Loucy (cell line): ENCODE data around the gene PRKAG3.

ENCODE experiments used
- H2AFZ ChIP-seq: fragments of 200-600 bp; sonication (generic); 2 replicates; pipeline ENCODE4 v1.6.0; 2016; ENCODE audit warnings: antibody characterized with exemption, mild to moderate bottlenecking, low read length, moderate library complexity
- H3F3A ChIP-seq: fragments of 200-600 bp; 2 replicates; pipeline ENCODE4 v1.6.0; 2016; ENCODE audit warnings: antibody characterized with exemption, low read depth, mild to moderate bottlenecking
- H3K27me3 ChIP-seq: fragments of 200-600 bp; sonication (generic); 2 replicates; pipeline ENCODE4 v1.6.1; 2014; ENCODE audit warnings: low read length, mild to moderate bottlenecking; ENCODE audit not compliant: insufficient read depth, poor library complexity, severe bottlenecking
- H3K36me3 ChIP-seq: fragments of 200-600 bp; sonication (generic); 2 replicates; pipeline ENCODE4 v1.6.1; 2016; ENCODE audit warnings: low read length; ENCODE audit not compliant: insufficient read depth
- H3K4me1 ChIP-seq: fragments of 200-600 bp; sonication (generic); 2 replicates; pipeline ENCODE4 v1.5.1; 2014; ENCODE audit warnings: low read length, mild to moderate bottlenecking; ENCODE audit not compliant: insufficient read depth, poor library complexity, severe bottlenecking
- H3K4me2 ChIP-seq: fragments of 200-600 bp; sonication (generic); 2 replicates; pipeline ENCODE4 v1.6.0; 2014; ENCODE audit warnings: antibody characterized with exemption, low read length, low read depth, mild to moderate bottlenecking; ENCODE audit not compliant: poor library complexity, severe bottlenecking
- H3K4me3 ChIP-seq: fragments of 200-600 bp; sonication (generic); 2 replicates; pipeline ENCODE4 v1.5.1; 2014; ENCODE audit warnings: low read length, mild to moderate bottlenecking, mixed read lengths; ENCODE audit not compliant: poor library complexity, severe bottlenecking
- H3K79me2 ChIP-seq: fragments of 200-600 bp; sonication (generic); 2 replicates; pipeline ENCODE4 v1.6.1; 2014; ENCODE audit warnings: low read length; ENCODE audit not compliant: insufficient read depth
- H3K9ac ChIP-seq: fragments of 200-600 bp; sonication (generic); 2 replicates; pipeline ENCODE4 v1.6.0; 2014; ENCODE audit warnings: mild to moderate bottlenecking, low read depth, low read length, moderate library complexity; ENCODE audit not compliant: poor library complexity, severe bottlenecking
- H3K9me2 ChIP-seq: fragments of 200-600 bp; sonication (generic); replicated peaks from 2 replicates; pipeline ENCODE4 v1.6.1; 2016; ENCODE audit warnings: low read depth, low read length, mixed read lengths
- H3K9me3 ChIP-seq: fragments of 200-600 bp; sonication (generic); 2 replicates; pipeline ENCODE4 v1.6.1; 2014; ENCODE audit warnings: mild to moderate bottlenecking, antibody characterized with exemption, low read length, low read depth; ENCODE audit not compliant: insufficient read depth
- H4K20me1 ChIP-seq: fragments of 200-600 bp; sonication (generic); 2 replicates; pipeline ENCODE4 v1.6.0; 2014; ENCODE audit warnings: antibody characterized with exemption, low read length, mild to moderate bottlenecking; ENCODE audit not compliant: insufficient read depth, poor library complexity, severe bottlenecking
- EZH2phosphoT487 ChIP-seq: fragments of 200-600 bp; IDR thresholded peaks from 2 replicates; pipeline ENCODE4 v1.6.1; 2018; ENCODE audit warnings: antibody characterized with exemption, mild to moderate bottlenecking, moderate library complexity, borderline replicate concordance
- TF ChIP-seq, protein P1 (sequence below): fragments of 200-600 bp; sonication (generic); conservative IDR thresholded peaks from 2 replicates; pipeline ENCODE4 v1.5.1; 2014; ENCODE audit warnings: mild to moderate bottlenecking, antibody characterized with exemption, low read length

The PRKAG3 gene

DNA sequence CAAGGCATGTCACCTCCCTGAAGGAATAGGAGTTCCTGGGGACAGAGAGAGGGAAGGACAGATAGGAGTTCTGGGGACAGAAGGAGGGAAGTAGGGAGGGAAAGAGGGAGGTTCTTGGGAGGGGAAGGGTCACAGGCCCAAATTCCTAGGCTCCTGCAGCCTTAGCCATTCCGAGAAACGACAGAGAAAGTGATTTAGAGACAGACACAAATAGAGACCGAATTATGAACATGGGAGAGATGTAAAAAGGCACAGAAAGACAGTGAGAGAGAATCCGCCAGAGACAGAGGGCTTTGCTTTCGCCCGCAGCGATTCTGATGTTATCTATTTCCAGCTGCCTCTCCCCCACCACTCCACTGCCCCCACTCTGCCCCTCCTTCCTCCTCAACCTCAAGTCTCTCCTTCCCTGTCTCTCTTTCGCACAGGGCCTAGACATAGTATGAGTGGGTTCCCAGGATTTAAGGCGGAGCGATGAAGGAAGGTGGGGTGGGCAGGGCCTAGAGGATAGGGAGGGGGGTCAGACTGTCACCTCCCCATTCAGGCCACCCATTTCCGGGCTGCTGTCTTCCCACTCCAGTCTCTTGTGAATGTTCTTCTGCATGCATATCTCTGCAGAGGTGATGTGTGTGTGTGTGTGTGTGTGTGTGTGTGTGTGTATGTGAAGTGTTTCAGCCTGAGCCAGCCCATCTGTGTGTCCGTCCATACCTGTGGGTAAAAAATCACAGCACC is 24.7 kb upstream of the PRKAG3 start:
- Histone ChIP-seq H3K27me3 (peaks cover 6% of the 10 kb centered on the region), H3K4me3 (no peak overlapping the region), H3K4me1 (peaks cover 11% of the 10 kb centered on the region), H3K4me2 (peak overlapping the region; percentile 35), H3K79me2 (no peaks in the 10 kb centered on the region), H2AFZ (no peak overlapping the region), H4K20me1 (no peaks in the 10 kb centered on the region), H3K9me3 (no peaks in the 10 kb centered on the region), H3K9ac (no peak overlapping the region), H3F3A (no peaks in the 10 kb centered on the region), H3K9me2 (no peaks in the 10 kb centered on the region), H3K36me3 (no peaks in the 10 kb centered on the region)
- no peak for TF ChIP-seq EZH2phosphoT487
- TF ChIP-seq, protein P1, sequence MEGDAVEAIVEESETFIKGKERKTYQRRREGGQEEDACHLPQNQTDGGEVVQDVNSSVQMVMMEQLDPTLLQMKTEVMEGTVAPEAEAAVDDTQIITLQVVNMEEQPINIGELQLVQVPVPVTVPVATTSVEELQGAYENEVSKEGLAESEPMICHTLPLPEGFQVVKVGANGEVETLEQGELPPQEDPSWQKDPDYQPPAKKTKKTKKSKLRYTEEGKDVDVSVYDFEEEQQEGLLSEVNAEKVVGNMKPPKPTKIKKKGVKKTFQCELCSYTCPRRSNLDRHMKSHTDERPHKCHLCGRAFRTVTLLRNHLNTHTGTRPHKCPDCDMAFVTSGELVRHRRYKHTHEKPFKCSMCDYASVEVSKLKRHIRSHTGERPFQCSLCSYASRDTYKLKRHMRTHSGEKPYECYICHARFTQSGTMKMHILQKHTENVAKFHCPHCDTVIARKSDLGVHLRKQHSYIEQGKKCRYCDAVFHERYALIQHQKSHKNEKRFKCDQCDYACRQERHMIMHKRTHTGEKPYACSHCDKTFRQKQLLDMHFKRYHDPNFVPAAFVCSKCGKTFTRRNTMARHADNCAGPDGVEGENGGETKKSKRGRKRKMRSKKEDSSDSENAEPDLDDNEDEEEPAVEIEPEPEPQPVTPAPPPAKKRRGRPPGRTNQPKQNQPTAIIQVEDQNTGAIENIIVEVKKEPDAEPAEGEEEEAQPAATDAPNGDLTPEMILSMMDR, result no peak

DNA sequence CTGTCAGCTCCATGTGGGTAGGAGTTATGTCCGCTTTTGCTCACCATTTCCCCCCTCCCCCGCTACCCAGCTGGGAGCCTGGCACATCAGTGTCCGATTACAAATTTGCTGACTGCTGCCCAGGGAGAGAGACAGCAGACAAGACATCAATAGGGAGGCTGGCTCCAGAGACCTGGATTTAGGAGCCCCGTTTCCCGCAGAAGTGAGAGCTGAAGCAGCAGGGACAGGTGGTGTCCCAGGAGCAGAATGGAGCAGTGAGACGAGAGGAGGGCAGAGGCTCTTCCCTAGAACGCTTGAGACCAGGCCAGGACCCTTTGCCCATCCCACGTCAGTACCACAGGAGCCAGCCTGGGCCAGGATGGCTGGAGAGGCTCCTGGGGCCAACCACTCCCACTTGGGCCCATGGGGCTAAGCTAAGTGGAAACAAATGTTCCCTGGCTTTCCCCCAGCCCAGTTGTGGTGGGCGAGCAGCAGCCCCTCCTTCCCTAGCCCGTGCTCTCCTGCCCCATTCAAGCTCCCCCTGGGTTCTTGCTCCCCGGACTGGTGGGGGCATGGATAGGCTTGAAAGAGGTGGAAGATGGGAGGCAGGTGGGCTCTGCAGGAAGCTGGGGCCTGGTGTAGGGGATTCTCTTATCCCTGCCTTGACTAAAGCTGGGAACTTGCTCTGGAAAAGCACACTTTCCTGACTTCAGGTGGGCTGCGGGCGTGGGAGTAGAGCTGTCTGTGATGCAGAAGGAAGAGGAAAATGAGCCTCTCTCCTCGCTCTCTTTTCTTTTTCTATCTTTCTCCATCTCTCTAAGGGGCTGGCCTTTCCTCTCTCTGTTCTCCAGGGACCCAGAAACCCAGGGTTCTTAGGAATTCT is 23.9 kb upstream of the PRKAG3 start:
- H3K9me3 ChIP-seq, result no peaks in the 10 kb centered on the region
- no peak overlapping the region for H3K4me3 ChIP-seq
- no peak overlapping the region for H2AFZ ChIP-seq
- H3F3A ChIP-seq, result no peaks in the 10 kb centered on the region
- H3K4me1 ChIP-seq, result peaks cover 11% of the 10 kb centered on the region
- peak overlapping the region; percentile 35 for H3K4me2 ChIP-seq
- H3K9ac ChIP-seq, result no peak overlapping the region
- H3K36me3 ChIP-seq, result no peaks in the 10 kb centered on the region
- TF ChIP-seq EZH2phosphoT487, result no peak
- TF ChIP-seq, protein P1, result no peak
- H3K9me2 ChIP-seq, result no peaks in the 10 kb centered on the region
- no peaks in the 10 kb centered on the region for H4K20me1 ChIP-seq
- H3K79me2 ChIP-seq, result no peaks in the 10 kb centered on the region
- H3K27me3 ChIP-seq, result peaks cover 6% of the 10 kb centered on the region

DNA sequence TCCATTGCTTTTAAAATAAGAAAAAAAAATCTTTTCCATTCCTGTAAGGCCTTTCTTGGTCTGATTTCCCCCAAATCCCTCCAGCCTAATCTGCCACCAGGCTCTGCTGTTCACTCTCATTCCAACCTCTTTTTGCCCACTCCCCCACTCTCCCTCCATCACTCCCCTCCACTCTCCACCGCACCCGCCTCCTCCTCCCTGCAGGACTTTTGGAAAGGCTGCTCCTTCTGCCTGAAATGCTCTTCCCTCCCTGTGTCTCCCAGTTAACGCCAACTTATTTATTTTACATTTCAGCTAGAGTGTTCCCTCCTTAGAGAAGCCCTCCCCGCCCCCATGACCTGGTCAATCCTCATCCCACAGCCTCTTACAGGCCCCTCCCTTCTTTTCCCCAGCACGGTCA is 23.3 kb upstream of the PRKAG3 start:
- Histone ChIP-seq H3K4me1 (peaks cover 11% of the 10 kb centered on the region), H4K20me1 (no peaks in the 10 kb centered on the region), H3K4me3 (no peak overlapping the region), H3K9me3 (no peaks in the 10 kb centered on the region), H3K4me2 (no peak overlapping the region), H3F3A (no peaks in the 10 kb centered on the region), H3K9ac (no peak overlapping the region), H3K36me3 (no peaks in the 10 kb centered on the region), H3K9me2 (no peaks in the 10 kb centered on the region), H3K27me3 (peaks cover 6% of the 10 kb centered on the region), H3K79me2 (no peaks in the 10 kb centered on the region), H2AFZ (no peak overlapping the region)
- no peak for TF ChIP-seq EZH2phosphoT487
- TF ChIP-seq, protein P1, result no peak
